Smooth muscle cell (in vitro differentiated cells): ENCODE data around the gene SLC25A21. TPM values are rescaled to one million over a fixed set of nuclear protein-coding genes. Genes with fewer than 3 reads are reported as not detected.

Experiments used
- DNase-seq: peaks from one replicate; lab custom pipeline; 2025; ENCODE audit not compliant: unreplicated experiment; lab: John Stamatoyannopoulos, UW
- H2AFZ ChIP-seq: fragments of 200-600 bp; sonication (generic); 2 replicates; pipeline ENCODE4 v1.6.0; 2016; ENCODE audit warnings: antibody characterized with exemption, low read depth, mild to moderate bottlenecking
- H3F3A ChIP-seq: fragments of 200-600 bp; sonication (generic); 2 replicates; pipeline ENCODE4 v1.6.0; 2017; ENCODE audit warnings: antibody characterized with exemption, low read depth
- H3K27ac ChIP-seq: fragments of 200-600 bp; sonication (generic); 2 replicates; pipeline ENCODE4 v1.5.1; 2016; ENCODE audit warnings: low read depth, mild to moderate bottlenecking
- H3K27me3 ChIP-seq: fragments of 200-600 bp; sonication (generic); 2 replicates; pipeline ENCODE4 v1.6.1; 2016; ENCODE audit warnings: low read depth, mild to moderate bottlenecking
- H3K36me3 ChIP-seq: fragments of 200-600 bp; sonication (generic); 2 replicates; pipeline ENCODE4 v1.5.1; 2016; ENCODE audit warnings: low read depth
- H3K4me1 ChIP-seq: fragments of 200-600 bp; sonication (generic); 2 replicates; pipeline ENCODE4 v1.5.1; 2016; ENCODE audit warnings: low read depth
- H3K4me2 ChIP-seq: fragments of 200-600 bp; sonication (generic); 2 replicates; pipeline ENCODE4 v1.6.0; 2016; ENCODE audit warnings: mild to moderate bottlenecking
- H3K4me3 ChIP-seq: fragments of 200-600 bp; sonication (generic); 2 replicates; pipeline ENCODE4 v1.5.1; 2016; ENCODE audit warnings: mild to moderate bottlenecking
- H3K79me2 ChIP-seq: fragments of 200-600 bp; sonication (generic); 2 replicates; pipeline ENCODE4 v1.6.0; 2016; ENCODE audit warnings: low read depth, mild to moderate bottlenecking
- H3K9ac ChIP-seq: fragments of 200-600 bp; sonication (generic); 2 replicates; pipeline ENCODE4 v1.6.0; 2016; ENCODE audit warnings: low read depth
- H3K9me3 ChIP-seq: fragments of 200-600 bp; sonication (generic); replicated peaks from 2 replicates; pipeline ENCODE4 v1.5.1; 2016; ENCODE audit warnings: low read depth
- H4K20me1 ChIP-seq: fragments of 200-600 bp; sonication (generic); 2 replicates; pipeline ENCODE4 v1.6.0; 2016; ENCODE audit warnings: low read depth
- CTCF ChIP-seq: fragments of 200-600 bp; sonication (generic); IDR thresholded peaks from 2 replicates; pipeline ENCODE4 v1.5.1; 2017; ENCODE audit warnings: borderline replicate concordance, mild to moderate bottlenecking, antibody characterized with exemption; ENCODE audit not compliant: insufficient read depth, poor library complexity, severe bottlenecking
- WGBS: methylation state at CpG from one replicate; pipeline ENCODE4 v1.1.7; 2016; ENCODE audit warnings: low lambda C conversion rate; 5-methylcytosine and 5-hydroxymethylcytosine counted together
- polyA plus RNA-seq: library from polyadenylated mRNA; unstranded; fragments of >200 nt; fragmentation: Nextera tagmentation; extraction: Ambion mirVana; gene quantifications from 2 replicates; pipeline ENCODE4 v1.2.1, GENCODE V29; 2016
- total RNA-seq: library from RNA; depleted of rRNA; stranded (reverse); fragments of >200 nt; gene quantifications from 2 replicates; pipeline ENCODE4 v1.2.3, GENCODE V29; 2014

Gene SLC25A21
- total and polyA plus RNA-seq, 2 experiments from 2014 or later, result 1.1 TPM; not detected in 1

- Histone ChIP-seq H3K4me3 (no peak overlapping the region), H3K79me2 (no peaks in the 10 kb centered on the region), H4K20me1 (no peaks in the 10 kb centered on the region), H3F3A (no peaks in the 10 kb centered on the region), H3K9me3 (no peaks in the 10 kb centered on the region), H3K4me2 (no peak overlapping the region), H3K27ac (no peak overlapping the region), H3K27me3 (peaks cover 97% of the 10 kb centered on the region), H3K9ac (no peak overlapping the region), H3K4me1 (peaks cover 8% of the 10 kb centered on the region), H2AFZ (no peak overlapping the region), H3K36me3 (no peaks in the 10 kb centered on the region)
- TF ChIP-seq CTCF, result no peak
- no peak for DNase-seq
- 39% methylated on average over 4 of the region's 4 CpGs for WGBS
Observed at GRCh38 chr14:36667679-36668078, 504.7 kb downstream of the SLC25A21 start.

- Histone ChIP-seq H3K79me2 (no peaks in the 10 kb centered on the region), H3F3A (no peaks in the 10 kb centered on the region), H3K4me3 (peak overlapping the region; percentile 15), H3K4me2 (peak overlapping the region; percentile 78), H2AFZ (no peak overlapping the region), H3K36me3 (no peaks in the 10 kb centered on the region), H3K27ac (no peak overlapping the region), H3K9me3 (no peaks in the 10 kb centered on the region), H3K27me3 (peaks cover 100% of the 10 kb centered on the region), H4K20me1 (no peaks in the 10 kb centered on the region), H3K4me1 (peaks cover 14% of the 10 kb centered on the region), H3K9ac (no peak overlapping the region)
- DNase-seq, result no peak
- TF ChIP-seq CTCF, result no peak
- WGBS, result 3% methylated on average over 64 of the region's 68 CpGs
Observed at GRCh38 chr14:36666416-36667206, 505.8 kb downstream of the SLC25A21 start.

GRCh38 chr14:36665887-36666415 is 506.5 kb downstream of the SLC25A21 start:
- 19% methylated on average over 18 of the region's 18 CpGs for WGBS

More at GRCh38 chr14:36665887-36666415, 506.5 kb downstream of the SLC25A21 start:
- no peak for DNase-seq
- H4K20me1 ChIP-seq, result no peaks in the 10 kb centered on the region
- H2AFZ ChIP-seq, result no peak overlapping the region
- no peaks in the 10 kb centered on the region for H3F3A ChIP-seq
- no peak overlapping the region for H3K27ac ChIP-seq
- peaks cover 20% of the 10 kb centered on the region for H3K4me1 ChIP-seq
- H3K4me2 ChIP-seq, result no peak overlapping the region
- H3K27me3 ChIP-seq, result peaks cover 100% of the 10 kb centered on the region
- no peak for TF ChIP-seq CTCF
- H3K9ac ChIP-seq, result no peak overlapping the region
- no peaks in the 10 kb centered on the region for H3K36me3 ChIP-seq
- no peak overlapping the region for H3K4me3 ChIP-seq
- no peaks in the 10 kb centered on the region for H3K9me3 ChIP-seq
- H3K79me2 ChIP-seq, result no peaks in the 10 kb centered on the region
